ENCODE measurements around the gene BRSK2. TPM values are rescaled to one million over a fixed set of nuclear protein-coding genes. Genes with fewer than 3 reads are reported as not detected.
A peak's percentile ranks its signal among the peaks of the same experiment; 100 is the strongest.

Gene BRSK2
- total RNA-seq, 1 donor from 2014 or later: 0.74 TPM

DNA sequence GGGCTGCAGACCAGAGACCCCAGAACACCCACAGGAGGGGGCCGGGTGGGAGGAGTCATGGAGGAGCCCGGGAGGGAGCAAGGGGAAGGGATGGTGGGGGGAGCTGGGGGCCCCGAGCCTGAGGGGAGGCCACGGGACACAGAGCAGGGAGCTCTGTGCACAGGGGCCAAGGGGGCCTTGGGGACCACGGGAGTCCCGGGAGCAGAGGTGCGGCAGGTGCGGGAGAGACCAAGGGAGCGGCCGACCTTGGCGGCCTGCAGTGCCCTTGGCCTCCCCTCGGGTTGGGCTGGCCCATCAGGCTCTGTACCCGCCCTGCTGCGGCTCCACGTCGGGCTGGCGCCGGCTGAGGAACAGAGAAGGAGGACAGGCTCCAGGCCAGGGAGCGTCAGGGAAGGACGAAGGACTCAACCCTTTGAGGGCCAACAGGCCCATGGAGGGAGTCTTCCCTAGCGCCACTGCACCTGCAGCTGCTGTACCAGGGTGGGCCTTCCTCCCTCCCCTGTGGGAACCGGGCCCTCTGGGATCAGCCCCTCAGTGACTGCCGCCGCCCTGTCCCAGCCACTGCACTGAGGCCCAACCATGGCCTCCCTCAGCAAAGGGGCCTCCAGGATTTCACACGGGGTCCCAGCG lies 17.8 kb upstream of the BRSK2 start:
- intact Hi-C loops (cut with micrococcal nuclease): no loop called here
- DNase-seq (no peak), ATAC-seq (no peak)

DNA sequence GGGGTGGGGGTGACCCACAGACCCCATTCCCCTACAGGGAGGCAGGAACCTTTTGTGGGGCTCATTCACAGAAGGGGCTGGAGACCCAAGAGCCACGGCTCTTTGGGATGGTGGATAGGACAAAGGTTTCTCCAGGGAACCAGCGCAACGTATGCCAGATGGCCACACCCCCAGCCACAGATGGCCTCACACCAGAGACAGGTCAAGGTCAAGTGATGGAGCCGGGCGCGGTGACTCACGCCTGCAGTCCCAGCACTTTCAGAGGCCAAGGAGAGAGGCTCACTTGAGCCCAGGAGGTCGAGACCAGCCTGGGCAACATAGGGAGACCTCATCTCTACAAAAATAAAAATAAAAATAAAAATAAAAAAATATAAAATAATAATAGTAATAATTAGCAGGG lies 17.1 kb upstream of the BRSK2 start:
- intact Hi-C loops (cut with micrococcal nuclease): no loop called here
- DNase-seq: no peak
- no peak for ATAC-seq

DNA sequence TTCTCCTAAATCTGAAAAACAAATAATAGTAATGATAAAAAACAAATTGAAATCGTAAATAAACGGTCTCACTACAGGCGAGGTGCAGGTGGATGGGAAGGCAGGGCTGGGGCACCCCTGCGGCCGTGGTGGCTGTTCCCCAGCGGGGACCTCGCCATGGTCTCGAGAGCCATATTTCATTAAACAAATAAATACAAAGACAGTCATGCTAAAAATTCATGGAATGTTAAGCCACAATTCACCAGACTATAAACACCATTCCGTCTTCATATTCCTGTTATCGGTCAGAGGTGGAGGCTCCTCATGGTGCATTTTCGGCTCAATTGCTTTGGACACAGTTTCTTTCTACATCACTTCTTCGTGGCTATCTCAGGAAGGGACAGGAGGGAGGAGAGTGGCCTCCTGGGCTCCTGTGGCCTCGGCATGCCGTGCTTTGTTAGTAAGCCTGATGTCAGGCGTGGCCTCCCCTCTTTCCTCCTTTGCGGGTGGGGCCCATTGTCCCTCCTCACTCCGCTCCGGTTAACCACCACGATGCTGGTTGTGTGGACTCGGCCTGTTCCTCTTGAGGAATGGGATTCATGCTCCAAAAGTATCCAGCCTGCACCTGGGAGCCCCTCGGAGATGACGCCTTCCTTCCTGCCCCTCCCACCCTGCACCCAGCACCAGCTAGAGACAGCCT lies 16.1 kb upstream of the BRSK2 start:
- intact Hi-C loops (cut with micrococcal nuclease): no loop called here
- ATAC-seq (no peak), DNase-seq (no peak)

DNA sequence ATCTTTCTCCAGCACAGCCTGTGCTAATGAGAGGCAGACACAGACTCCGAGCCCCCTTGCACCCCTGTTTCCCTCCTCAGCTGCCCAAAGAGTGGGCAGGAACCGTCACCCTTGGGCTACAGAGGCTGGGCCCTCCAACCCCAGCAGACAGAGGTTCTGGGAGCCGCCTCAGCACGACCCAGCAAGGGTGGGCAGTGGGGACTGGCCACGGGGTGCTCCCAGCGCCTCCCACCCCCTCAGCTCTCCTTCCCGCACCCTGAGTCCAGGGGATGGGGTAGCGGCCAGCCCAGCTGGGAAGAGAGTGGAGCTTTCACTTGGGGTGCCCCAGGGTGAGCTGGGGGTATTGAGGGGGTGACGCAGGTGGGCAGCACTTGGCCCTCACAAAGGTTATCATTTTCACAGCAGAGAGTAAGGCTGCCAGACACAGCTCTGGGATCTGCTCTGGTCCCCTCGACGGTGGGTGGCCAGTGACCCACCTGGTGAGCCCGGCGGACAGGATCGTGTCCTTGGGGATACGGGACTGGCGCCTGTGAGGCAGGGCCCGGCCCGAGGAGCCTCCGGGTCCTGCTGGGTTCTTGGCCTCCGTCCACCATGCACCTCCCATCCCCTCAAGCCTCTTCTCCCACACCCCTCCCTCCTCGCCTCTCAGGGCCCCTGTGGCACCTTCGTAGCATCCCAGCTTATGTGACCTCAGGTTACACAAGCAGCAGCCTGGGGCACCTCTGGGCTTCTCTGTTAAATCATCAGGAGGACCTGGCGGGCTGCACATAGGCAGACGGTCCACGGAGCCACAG lies 14.4 kb upstream of the BRSK2 start:
- no peak for ATAC-seq
- intact Hi-C loops (cut with micrococcal nuclease): no loop called here
- DNase-seq: no peak

DNA sequence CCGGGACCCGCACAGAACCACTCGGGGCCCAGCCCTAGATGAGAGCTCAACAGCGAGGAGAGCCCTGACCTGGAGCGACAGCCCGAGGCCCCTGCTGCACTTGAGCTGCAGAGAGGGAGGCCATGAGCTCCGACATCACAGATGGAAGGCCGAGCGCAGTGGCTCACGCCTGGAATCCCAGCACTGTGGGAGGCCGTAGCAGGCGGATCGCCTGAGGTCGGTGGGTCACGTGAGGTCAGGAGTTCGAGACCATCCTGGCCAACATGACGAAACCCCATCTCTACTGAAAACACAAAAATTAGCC lies 13.8 kb upstream of the BRSK2 start:
- intact Hi-C loops (cut with micrococcal nuclease): no loop called here
- no peak for ATAC-seq
- DNase-seq: no peak

DNA sequence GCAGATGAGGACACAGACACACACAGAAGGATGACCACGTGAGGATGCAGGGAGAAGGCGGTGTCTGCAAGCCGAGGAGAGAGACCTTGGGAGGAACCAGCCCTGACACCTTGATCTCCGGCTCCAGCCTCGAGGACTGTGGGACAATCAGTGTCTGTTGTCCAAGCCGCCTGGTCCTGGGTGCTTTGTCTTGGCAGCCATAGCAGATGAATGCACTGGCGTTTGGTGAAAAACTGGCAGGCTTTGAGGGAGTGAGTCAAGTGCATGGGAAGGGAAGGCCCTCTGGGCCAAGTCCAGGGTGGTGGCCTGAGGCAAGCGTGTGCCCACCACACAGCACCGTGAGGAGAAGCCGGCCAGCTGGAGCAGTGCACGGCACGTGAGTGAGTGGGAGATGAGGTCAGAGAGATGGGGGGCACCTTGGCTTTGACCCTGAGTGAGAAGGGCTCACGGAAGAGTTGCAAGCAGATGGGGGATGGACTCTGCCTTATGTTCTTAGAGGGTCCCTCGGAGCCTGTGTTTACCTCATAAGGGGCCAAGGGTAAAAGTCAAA lies 12.4 kb upstream of the BRSK2 start:
- intact Hi-C loops (cut with micrococcal nuclease): no loop called here
- no peak for DNase-seq
- no peak for ATAC-seq

DNA sequence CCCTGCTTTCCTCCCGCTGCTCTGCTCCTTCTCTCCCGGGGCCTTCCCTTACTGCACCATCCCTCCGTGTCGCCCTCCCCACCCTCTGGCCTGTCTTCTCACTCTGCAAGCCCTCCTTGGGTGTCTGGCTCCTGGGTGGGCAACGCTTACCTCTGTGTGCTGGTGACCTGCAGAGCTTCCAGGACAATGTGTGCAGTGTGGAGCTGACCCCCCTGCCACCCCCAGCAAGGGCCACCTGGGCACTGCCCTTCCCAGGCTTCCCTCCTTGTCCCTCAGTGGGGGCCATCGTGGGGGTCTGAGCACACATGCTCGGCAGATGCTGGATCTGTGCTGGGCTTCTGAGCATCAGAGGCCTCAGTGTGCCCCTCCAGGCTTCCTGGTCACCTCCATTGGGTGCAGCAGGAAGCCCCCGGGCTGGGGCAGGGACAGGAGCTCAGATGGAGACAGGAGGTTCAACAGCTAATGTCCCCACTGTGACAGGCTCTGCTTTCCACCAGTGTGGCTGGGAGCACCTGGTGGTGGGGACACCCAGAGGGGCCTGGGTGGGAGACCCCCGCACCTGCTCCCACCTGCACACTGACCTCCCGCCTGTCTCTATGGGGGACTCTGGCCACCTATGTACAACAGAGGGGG lies 7.8 kb upstream of the BRSK2 start:
- intact Hi-C loops (cut with micrococcal nuclease): no loop called here
- no peak for DNase-seq
- ATAC-seq: no peak

DNA sequence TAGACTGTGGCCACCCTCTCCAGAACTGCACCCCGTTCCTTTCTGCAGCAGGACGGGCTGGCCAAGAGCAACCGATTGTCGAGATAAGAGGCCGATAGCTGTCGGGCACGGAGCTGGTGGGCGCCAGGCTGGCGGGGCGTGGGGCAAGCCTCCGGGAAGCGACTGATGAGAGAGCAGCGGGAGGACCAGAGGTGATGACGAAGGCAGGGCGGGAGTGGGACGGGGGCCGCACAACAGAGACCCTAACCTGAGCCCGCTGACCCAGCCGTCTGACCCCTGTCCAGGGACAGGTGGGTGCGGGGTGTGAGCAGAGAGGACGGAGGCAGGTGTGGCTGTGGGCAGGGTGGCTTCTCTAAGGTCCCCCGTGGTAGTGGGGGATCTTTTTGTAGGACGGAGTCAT lies 7.3 kb upstream of the BRSK2 start:
- DNase-seq (no peak), ATAC-seq (no peak)
- intact Hi-C loops (cut with micrococcal nuclease): no loop called here

DNA sequence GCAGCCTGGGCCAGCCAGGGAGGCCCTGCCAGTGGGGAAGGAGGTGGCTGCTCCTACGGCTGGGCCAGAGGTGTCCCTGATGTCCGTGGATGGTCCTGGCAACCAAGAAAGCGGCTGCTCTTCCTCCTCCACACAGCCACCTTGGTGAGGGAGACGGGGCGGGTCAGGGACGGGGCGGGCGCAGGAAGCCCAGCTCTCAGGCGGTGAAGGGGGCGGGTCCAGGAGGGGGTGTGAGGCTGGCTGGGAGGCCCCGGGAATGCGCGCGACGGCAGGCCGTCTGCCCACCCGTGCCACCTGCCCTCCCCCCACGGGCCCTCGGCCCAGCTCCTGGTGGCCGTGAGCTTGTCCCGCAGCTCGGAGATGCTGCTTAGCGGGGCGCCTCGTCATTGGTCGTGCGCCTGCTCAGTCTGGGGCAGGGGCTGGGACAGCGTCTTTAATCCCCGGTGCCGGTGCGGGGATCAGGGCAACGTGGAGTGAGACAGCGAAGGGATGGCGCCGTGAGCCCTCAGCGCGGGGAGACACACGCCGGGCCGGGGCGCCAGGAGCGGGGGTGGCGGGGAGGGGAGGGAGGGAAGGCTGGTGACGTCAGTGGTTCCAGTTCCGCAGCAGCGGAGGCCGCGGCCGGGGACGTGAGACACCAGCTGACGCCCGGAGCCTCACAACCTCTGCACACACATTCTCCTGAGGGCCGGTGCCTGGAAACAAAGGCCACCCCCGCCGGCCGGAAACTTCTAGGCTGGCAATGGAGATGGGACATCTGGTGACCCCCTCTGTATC lies 6.7 kb upstream of the BRSK2 start:
- peak; percentile 85 for DNase-seq
- intact Hi-C loops (cut with micrococcal nuclease): no loop called here
- peak; percentile 92 for ATAC-seq

DNA sequence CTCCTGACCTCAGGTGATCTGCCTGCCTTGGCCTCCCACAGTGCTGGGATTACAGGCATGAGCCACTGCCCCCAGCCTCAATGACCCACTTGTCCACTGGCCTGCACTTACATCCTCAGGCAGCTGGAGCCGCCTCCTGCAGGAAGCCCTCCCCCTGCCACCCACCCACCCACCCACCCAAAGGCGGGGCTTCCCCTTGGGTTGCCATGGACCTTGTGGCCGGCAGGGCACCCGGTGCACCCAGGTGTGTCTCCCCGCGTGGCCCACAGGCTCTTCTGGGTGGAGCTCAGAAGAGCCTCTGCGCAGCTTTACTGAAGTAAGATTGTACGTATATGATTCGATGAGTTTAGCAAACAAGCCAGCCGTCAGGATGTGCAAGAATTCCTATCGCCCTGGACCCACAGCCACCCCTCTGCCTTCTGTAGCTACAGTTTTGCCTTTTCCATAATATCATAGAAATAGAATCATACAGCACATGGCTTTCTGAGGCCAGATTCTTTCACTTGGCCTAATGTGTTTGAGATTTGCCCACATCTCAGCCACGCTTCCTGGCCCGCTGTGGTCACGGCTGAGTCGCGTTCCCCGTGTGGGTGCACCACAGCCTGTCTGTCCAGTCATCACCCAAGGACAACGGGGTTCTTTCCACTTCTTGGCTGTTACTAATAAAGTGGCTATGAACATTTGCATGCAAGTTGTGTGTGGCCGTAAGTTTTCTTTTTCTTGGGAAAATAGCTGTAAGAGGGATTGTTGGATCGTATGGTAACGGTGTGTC lies 5.3 kb upstream of the BRSK2 start:
- DNase-seq (no peak), ATAC-seq (no peak)
- intact Hi-C loops (cut with micrococcal nuclease): no loop called here

DNA sequence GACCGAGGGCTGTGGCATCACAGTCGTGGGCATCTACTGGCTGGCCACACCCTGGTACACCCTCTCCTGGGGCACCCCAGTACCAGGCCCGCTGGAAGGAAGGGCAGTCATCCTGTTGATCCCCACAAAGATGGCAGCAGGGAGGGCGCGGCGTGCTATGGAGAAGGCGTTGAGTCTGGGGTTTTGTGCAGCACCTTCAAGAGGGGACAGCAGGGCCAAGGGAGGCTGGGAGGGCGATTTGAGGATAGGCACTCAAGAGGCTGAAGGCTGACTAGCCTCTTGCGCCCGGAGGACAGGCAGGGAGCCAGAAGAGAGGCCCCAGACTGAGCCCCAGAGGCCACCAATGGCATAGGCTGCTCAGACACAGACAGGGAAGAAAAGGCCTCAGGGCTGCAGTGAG lies 2.2 kb upstream of the BRSK2 start:
- intact Hi-C loops (cut with micrococcal nuclease): no loop called here
- DNase-seq (peak; percentile 20), ATAC-seq (no peak)

DNA sequence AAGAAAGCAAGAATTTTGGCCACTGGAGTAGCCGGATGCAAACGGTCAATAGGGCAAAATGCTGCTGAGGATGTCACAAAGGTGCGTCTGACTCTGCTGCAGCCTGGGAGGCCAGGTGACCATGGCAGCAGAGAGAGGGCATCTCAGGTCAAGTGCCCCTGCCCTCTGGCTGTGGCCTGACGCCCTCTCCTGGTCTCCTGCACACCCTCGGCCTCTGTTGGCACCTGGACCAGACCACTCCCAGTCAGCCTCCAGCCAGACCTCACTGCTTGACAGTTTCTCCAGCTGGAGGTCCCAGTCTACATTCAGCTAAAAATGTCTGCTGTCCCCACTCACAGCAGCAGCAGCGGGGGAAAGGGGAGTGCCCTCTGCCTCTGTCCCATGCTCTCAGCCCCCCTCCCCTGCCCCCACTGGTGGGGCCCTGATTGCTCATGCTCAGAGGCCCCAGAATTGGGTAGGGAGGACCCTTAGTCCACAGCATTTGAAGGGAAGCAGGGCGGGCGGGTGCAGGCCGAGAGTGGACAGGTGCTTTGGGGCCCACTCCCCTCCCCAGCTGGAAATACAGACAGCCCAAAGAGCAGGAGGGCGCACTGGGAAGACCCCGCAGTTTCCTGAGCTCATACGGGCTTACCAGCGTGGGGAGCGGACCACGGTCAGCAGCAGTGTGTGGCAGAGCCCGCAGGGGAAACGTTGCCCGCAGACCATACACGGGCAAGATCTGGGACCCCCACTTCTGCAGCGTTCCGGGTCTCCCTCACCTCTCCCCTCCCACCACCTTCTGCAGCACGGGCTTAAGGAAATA lies 1.6 kb upstream of the BRSK2 start:
- ATAC-seq (no peak), DNase-seq (peak; percentile 25)
- intact Hi-C loops (cut with micrococcal nuclease): no loop called here

DNA sequence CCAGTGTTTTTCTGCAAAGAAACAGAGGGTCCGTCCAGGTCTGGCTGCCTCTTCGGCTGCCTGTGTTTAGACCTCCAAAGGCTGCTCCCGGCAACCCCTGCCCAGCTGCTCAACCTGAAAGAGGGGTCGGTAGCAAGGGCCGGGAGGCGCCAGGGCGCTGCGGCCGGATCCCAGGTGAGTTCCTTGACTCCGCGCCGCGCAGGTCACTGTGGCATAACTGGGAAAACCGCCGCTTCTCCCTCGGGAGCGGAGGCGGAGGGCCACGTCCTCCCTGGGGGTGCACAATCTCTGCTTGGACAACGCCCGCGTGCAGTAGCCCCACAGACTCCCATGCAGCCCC lies 1.0 kb upstream of the BRSK2 start:
- ATAC-seq (no peak), DNase-seq (no peak)
- intact Hi-C loops (cut with micrococcal nuclease): no loop called here

DNA sequence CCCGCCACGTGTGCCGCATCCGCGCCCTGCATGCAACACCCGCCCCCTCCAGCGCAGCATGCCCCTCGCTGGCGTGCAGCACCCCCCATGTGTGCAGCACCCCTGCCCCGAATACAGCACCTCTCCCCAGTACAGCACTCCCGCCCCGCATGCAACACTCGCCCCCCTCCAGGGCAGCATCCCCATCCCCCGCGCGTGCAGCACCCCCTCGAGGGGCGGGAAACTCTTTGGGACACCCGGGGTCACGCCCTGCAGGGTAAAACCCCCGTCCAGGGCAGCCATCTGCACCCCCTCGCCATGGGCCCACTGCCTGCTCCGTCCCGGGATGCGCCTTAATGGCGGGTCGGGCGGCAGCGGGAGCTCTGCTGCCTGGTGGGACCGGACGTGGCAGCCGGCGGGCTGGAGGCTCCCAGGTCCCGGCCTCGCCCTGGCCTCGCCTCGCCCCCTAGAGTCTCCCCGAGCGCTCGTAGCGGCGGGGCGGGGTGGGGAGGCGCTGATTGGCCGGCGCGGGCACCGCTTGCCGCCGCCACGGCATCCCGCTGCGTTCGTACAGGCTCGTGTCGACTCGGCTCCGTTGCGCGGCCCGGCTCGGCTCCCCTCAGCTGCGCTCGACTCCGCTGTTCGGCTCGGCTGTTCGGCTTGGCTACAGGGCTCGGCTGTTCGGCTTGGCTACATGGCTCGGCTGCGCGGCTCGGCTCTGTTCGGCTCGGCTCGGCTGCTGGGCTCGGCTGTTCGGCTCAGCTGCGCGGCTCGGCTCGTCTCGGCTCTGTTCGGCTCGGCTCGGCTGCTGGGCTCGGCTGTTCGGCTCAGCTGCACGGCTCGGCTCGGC lies 417 bp upstream of the BRSK2 start:
- intact Hi-C loops (cut with micrococcal nuclease): no loop called here
- DNase-seq: peak; percentile 98
- ATAC-seq: peak; percentile 99

DNA sequence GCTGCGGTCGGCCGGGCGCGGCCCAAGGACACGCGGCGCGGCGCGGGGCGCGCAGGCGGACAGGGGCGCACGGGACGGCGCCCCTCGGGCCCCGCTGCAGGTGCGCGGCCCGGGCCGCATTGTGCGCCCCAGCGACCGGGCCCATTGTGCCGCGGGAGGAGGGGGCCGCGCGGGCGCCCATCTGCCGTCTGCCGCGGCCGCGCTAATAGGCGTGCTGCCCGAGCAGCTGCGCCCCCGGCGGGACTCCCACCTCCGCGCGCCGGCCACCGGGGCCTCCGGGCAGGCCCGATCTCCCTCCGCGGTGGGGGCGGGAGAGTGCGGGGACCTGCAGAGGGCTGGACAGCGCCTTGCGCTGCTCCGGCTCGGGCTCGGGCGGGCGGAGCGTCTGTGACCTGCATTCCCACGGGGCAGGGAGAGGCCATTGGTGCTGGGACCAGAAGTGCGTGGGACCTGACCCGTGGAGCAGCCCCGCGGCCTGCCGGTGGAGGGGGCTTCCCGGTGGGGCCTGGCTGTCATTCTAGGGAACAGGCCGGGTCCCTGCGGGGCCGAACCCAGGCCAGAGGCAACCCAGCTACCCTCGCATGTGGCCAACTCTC lies 933 bp downstream of the BRSK2 start:
- DNase-seq (peak; percentile 71), ATAC-seq (peak; percentile 10)
- intact Hi-C loops (cut with micrococcal nuclease): no loop called here

DNA sequence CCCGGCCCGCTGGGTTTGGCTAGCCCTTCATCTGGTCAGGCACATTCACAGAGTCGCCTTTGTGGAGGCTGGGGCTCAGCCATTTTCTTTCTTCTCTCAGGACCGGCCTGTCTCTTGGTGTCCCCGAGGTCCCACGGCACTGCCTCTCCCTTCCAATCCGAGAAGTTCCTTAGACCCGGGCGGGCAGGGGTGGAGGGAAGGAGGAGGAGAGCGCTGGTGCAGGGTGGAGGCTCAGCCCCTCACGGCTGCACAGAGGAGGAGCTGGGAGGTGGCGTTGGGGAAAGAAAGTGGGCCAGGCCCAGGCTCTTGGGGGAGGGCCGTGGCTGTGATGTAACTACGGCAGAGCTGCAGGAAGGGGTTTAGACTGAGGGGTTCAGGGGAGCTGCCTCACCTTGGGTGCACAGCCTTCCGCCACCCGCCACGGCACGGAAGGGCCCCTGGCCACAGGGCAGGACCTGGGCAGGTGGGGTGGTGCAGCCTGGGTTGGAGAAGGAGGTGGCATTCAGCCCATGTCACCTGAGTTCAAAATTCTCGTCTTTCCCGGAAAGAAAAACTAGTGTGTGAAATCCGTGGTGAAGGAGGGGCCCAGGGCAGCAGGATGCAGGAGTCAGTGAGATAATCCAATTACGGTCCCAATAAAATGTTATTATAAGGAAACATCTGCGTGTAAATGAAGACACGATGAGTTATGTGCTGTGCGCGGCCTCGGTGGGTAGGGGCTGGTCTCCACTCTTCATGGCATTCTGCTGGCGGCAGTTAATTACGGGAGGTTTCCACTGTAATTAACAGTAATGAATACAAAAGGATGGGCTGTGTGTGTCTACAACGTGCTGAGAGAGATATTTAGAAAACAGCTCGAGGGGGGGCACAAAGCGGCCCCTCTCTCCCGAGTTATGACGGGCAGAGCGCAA lies 1.7 kb downstream of the BRSK2 start:
- intact Hi-C loops (cut with micrococcal nuclease): no loop called here
- ATAC-seq: no peak
- no peak for DNase-seq
